Heart left ventricle (tissue), 16 donors: Measurements from ENCODE around the gene STRBP. TPM values are rescaled to one million over a fixed set of nuclear protein-coding genes. Genes with fewer than 3 reads are reported as not detected.

Experiments used
- ATAC-seq, 4 donors: fragments of 200-7000 bp; cut with Tn5 transposase; one replicate each; pipeline ENCODE4 v1.9.1; 2020 to 2022; ENCODE audit warnings: moderate library complexity in 4 of 4, mild to moderate bottlenecking in 3 of 4, moderate number of reproducible peaks in 1 of 4
- DNase-seq, 5 donors: peaks; one replicate each; pipeline ENCODE4 v3.0.0-alpha.2; 2020
- H3K27ac ChIP-seq, 12 donors: fragments of 200-600 bp; sonication (generic) in 4 of 12; one replicate each; pipeline versions ENCODE4 v1.5.0 to v1.8.0; 2016 to 2022; ENCODE audit warnings: mild to moderate bottlenecking in 2 of 12
- H3K27me3 ChIP-seq, 9 donors: fragments of 200-600 bp; sonication (generic) in 2 of 9; one replicate each; pipeline versions ENCODE4 v1.5.1 to v1.8.0; 2016 to 2022; ENCODE audit warnings: mild to moderate bottlenecking in 3 of 9
- H3K36me3 ChIP-seq, 9 donors: fragments of 200-600 bp; sonication (generic) in 2 of 9; one replicate each; pipeline versions ENCODE4 v1.5.0 to v1.8.0; 2018 to 2022; ENCODE audit warnings: mild to moderate bottlenecking in 2 of 9
- H3K4me1 ChIP-seq, 12 donors: fragments of 200-600 bp; sonication (generic) in 4 of 12; one replicate each; pipeline versions ENCODE4 v1.5.0 to v1.8.0; 2016 to 2022; ENCODE audit warnings: mild to moderate bottlenecking in 3 of 12
- H3K4me3 ChIP-seq, 12 donors: fragments of 200-600 bp; sonication (generic) in 4 of 12; one replicate each; pipeline versions ENCODE4 v1.5.0 to v1.8.0; 2017 to 2022; ENCODE audit warnings: mild to moderate bottlenecking in 9 of 12, moderate library complexity in 4 of 12
- H3K9me3 ChIP-seq, 12 donors: fragments of 200-600 bp; sonication (generic) in 4 of 12; one replicate each; pipeline versions ENCODE4 v1.5.0 to v1.8.0; 2016 to 2022; ENCODE audit warnings: mild to moderate bottlenecking in 1 of 12
- POLR2A ChIP-seq, 2 donors: fragments of 450-650 bp; IDR thresholded peaks; one replicate each; pipeline ENCODE4 v1.6.1; 2017; ENCODE audit warnings: antibody characterized with exemption in 2 of 2, mild to moderate bottlenecking in 2 of 2, moderate library complexity in 2 of 2
- WGBS, 4 donors: extraction: QIAGEN DNeasy Blood & Tissue Kit in 2 of 4; methylation state at CpG; one replicate each; pipeline versions ENCODE4 v1.1.5 to v1.1.7; 2013 to 2018; 5-methylcytosine and 5-hydroxymethylcytosine counted together
- intact Hi-C, 10 donors: fragments of 100-400 bp; cut with DNase I; formaldehyde crosslinking; loops; one replicate each; pipeline versions ENCODE4 v1.11.1 to v1.14.2; 2022
- polyA plus RNA-seq, 2 donors: library from polyadenylated mRNA; stranded (reverse); fragments of 200-250 nt; gene quantifications; one replicate each; pipeline ENCODE4 v1.2.3, GENCODE V29; 2013
- total RNA-seq, 9 donors: library from RNA; depleted of rRNA in 2 of 9; stranded (reverse); fragments of >200 nt in 2 of 9; fragmentation: NEBNext Ultra II Directional in 3 of 9; extraction: Animal tissue kit (Norgen Biotek cat#: 25700) in 3 of 9; gene quantifications; one replicate each; pipeline versions ENCODE4 v1.1.0 to v1.2.4, GENCODE V29; 2016 to 2023
- TF ChIP-seq, protein P1 (sequence below), 12 donors: fragments of 200-600 bp; sonication (generic) in 4 of 12; IDR thresholded peaks; one replicate each; pipeline versions ENCODE4 v1.5.0 to v1.8.0; 2018 to 2022; ENCODE audit warnings: antibody characterized with exemption in 12 of 12, mild to moderate bottlenecking in 5 of 12
- donor health status: ischemic (EF 13 %, LVEDD 7.1; RV severe dilation, severe dysfunction).
- donor health status: healthy with polysubstance abuse.
- donor health status: DM: no; HTN: yes; CAD: no.
- donor health status: DM: no; HTN: no; CAD: no.
- donor health status: ischemic (EF 25% LVEDD 6.9; RV normal size, moderate dysfunction).
- donor health status: ischemic (EF 25% LVEDD 5.7; RV mildly dilated, moderate dysfunction).
- donor health status: healthy.
- donor health status: DM: yes; HTN: yes; CAD: no.
- donor health status: ischemic (EF 35%, LVEDD 5.7; RV mildly dilated, moderate dysfunction).
- donor health status: nonischemic (EF 11% LVEDD 7.7; RV severe dilation, severe dysfunction).
- donor health status: DM: yes; HTN: yes; CAD: no.
- donor health status: PGD.
- donor health status: ischemic (EF 29% LVEDD 5.4; RV normal size, mild dysfunction).
- donor health status: nonischemic (EF 23%, LVEDD 6.1; RV moderate dilation, normal function).

Gene STRBP
- total and polyA plus RNA-seq, 11 donors = 5.9 to 24.4 (median 18.7) TPM

- no peaks in the 10 kb centered on the region for H3K27me3 ChIP-seq
- peaks cover 0 to 95% (median 80%) of the 10 kb centered on the region in 9 donors for H3K36me3 ChIP-seq
- DNase-seq = no peak
- no peak overlapping the region for H3K4me3 ChIP-seq
- 22 to 32% (median 28%) methylated on average over 2 of the region's 2 CpGs for WGBS, 4 donors
- TF ChIP-seq, protein P1, sequence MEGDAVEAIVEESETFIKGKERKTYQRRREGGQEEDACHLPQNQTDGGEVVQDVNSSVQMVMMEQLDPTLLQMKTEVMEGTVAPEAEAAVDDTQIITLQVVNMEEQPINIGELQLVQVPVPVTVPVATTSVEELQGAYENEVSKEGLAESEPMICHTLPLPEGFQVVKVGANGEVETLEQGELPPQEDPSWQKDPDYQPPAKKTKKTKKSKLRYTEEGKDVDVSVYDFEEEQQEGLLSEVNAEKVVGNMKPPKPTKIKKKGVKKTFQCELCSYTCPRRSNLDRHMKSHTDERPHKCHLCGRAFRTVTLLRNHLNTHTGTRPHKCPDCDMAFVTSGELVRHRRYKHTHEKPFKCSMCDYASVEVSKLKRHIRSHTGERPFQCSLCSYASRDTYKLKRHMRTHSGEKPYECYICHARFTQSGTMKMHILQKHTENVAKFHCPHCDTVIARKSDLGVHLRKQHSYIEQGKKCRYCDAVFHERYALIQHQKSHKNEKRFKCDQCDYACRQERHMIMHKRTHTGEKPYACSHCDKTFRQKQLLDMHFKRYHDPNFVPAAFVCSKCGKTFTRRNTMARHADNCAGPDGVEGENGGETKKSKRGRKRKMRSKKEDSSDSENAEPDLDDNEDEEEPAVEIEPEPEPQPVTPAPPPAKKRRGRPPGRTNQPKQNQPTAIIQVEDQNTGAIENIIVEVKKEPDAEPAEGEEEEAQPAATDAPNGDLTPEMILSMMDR (IDR thresholded peaks at IDR 0.05) = peak; percentile 26 to 63 (median 46)
- no peak for TF ChIP-seq POLR2A (IDR thresholded peaks at IDR 0.05)
- H3K27ac ChIP-seq = no peak overlapping the region
- H3K4me1 ChIP-seq = no peaks in the 10 kb centered on the region
- intact Hi-C loops = loop anchor here (1.0 to 10.0 kb wide), 6 partner anchors 143 to 270 kb away; no protein-coding TSS in a partner anchor
- H3K9me3 ChIP-seq = no peaks in the 10 kb centered on the region
- ATAC-seq = peak in 1 of 4 donors; percentile 18
Measured at GRCh38 chr9:123081824-123082223, 186.6 kb downstream of the STRBP start.

DNA sequence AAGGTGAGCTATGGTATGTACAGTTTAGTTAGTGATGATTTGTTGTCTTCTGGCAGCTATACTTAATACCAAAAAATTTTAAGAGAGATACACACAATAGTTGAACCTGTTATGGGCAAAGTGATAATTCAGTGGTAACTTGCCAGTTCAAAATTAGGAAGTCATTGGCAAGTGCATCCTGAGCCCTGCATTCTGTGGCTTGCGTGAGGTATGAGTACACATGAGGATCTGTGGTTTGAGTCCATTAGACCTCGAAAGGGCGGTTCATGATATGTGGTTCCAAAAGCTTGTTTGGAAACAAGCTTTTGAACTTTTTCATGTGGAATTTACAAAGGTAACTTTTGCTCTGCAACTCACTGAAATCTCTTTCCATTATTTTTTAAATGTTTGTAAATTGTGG, 187.9 kb downstream of the STRBP start:
- no peak for DNase-seq
- Histone ChIP-seq H3K9me3 (no peaks in the 10 kb centered on the region), H3K36me3 (peaks cover 0 to 100% (median 90%) of the 10 kb centered on the region in 9 donors), H3K27ac (no peak overlapping the region), H3K4me1 (no peaks in the 10 kb centered on the region), H3K27me3 (no peaks in the 10 kb centered on the region), H3K4me3 (no peak overlapping the region)
- TF ChIP-seq POLR2A (IDR thresholded peaks at IDR 0.05) = no peak
- TF ChIP-seq, protein P1 (IDR thresholded peaks at IDR 0.05) = no peak
- no peak for ATAC-seq
- 78 to 90% (median 87%) methylated on average over 3 of the region's 3 CpGs for WGBS, 4 donors
- intact Hi-C loops = loop anchor here in 9 of 10 donors (2.0 to 10.0 kb wide), 5 partner anchors 144 to 272 kb away; no protein-coding TSS in a partner anchor

- ATAC-seq (no peak), DNase-seq (no peak)
- peaks cover 0 to 90% (median 54%) of the 10 kb centered on the region in 9 donors for H3K36me3 ChIP-seq
- intact Hi-C loops = loop anchor here in 2 of 10 donors (5.0 kb wide), 2 partner anchors 62 to 72 kb away; no protein-coding TSS in a partner anchor
- TF ChIP-seq, protein P1 (IDR thresholded peaks at IDR 0.05) = no peak
- TF ChIP-seq POLR2A (IDR thresholded peaks at IDR 0.05) = no peak
- H3K27ac ChIP-seq = peak overlapping the region in 5 of 12 donors; percentile 0 to 39 (median 16)
- 77 to 83% (median 81%) methylated on average over 3 of the region's 3 CpGs for WGBS, 4 donors
- H3K4me3 ChIP-seq = no peak overlapping the region
- no peaks in the 10 kb centered on the region for H3K27me3 ChIP-seq
- H3K9me3 ChIP-seq = no peaks in the 10 kb centered on the region
- peaks cover 0 to 24% (median 12%) of the 10 kb centered on the region in 12 donors for H3K4me1 ChIP-seq
Measured at GRCh38 chr9:123074628-123075027, 193.8 kb downstream of the STRBP start.

DNA sequence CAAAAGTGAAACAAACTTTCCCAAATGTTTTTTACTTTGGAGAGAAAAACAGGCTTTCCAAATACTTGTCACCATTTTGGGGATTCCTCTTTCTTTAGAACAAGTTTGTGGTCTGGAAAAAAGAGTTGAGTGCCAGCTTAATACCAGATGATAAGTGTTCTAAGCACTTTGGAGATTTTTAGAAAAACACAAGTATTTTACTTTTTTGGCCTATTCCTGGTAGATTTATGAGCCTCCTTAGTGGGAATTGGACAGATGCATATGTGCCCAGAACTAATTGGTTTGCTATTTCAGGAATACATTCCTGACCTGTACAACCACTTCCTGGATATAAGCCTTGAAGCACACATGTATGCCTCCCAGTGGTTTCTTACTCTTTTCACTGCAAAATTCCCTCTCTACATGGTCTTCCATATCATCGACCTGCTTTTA, 194.4 kb downstream of the STRBP start:
- H3K4me3 ChIP-seq = peak overlapping the region in 1 of 12 donors; percentile 38
- peak overlapping the region in 6 of 12 donors; percentile 0 to 50 (median 18) for H3K27ac ChIP-seq
- peaks cover 0 to 87% (median 47%) of the 10 kb centered on the region in 9 donors for H3K36me3 ChIP-seq

More for the DNA sequence above, 194.4 kb downstream of the STRBP start:
- WGBS, 4 donors = 76 to 81% (median 77%) methylated on average over 1 of the region's 1 CpG
- no peaks in the 10 kb centered on the region for H3K9me3 ChIP-seq
- H3K27me3 ChIP-seq = no peaks in the 10 kb centered on the region
- intact Hi-C loops = loop anchor here in 1 of 10 donors (5.0 kb wide), 1 partner anchor 62 kb away; no protein-coding TSS in a partner anchor
- TF ChIP-seq, protein P1 (IDR thresholded peaks at IDR 0.05) = peak in 1 of 12 donors; percentile 11
- no peak for TF ChIP-seq POLR2A (IDR thresholded peaks at IDR 0.05)
- DNase-seq (no peak), ATAC-seq (peak in 1 of 4 donors; percentile 30)
- H3K4me1 ChIP-seq = peaks cover 0 to 27% (median 12%) of the 10 kb centered on the region in 12 donors
